H1 (cell line): ENCODE measurements around the gene ACACA. TPM values are rescaled to one million over a fixed set of nuclear protein-coding genes. Genes with fewer than 3 reads are reported as not detected.

Experiments used
- CHD7 ChIP-seq: fragments of 300-600 bp; sonication (generic); IDR thresholded peaks from 2 replicates; pipeline ENCODE4 v1.7.1; 2012; ENCODE audit warnings: low read length, moderate library complexity, mild to moderate bottlenecking, inconsistent platforms; ENCODE audit not compliant: insufficient replicate concordance
- KDM1A ChIP-seq: fragments of 200-600, 300-600 bp; sonication (generic); IDR thresholded peaks from 2 replicates; pipeline ENCODE4 v1.7.1; 2016; ENCODE audit warnings: mild to moderate bottlenecking, low read length, borderline replicate concordance
- NANOG ChIP-seq: IDR thresholded peaks from 2 replicates; pipeline ENCODE4 v1.6.1; 2011; ENCODE audit warnings: low read length, low read depth, mild to moderate bottlenecking, inconsistent platforms; ENCODE audit not compliant: insufficient read depth, poor library complexity, severe bottlenecking
- PHF8 ChIP-seq: fragments of 200-600 bp; sonication (generic); conservative IDR thresholded peaks from 2 replicates; pipeline ENCODE4 v1.7.1; 2012; ENCODE audit warnings: low read depth, mild to moderate bottlenecking, inconsistent platforms, low read length, moderate library complexity
- RNF2 ChIP-seq: fragments of 200-900, 300-1000 bp; sonication (generic); IDR thresholded peaks from 2 replicates; pipeline ENCODE4 v1.7.1; 2016; ENCODE audit warnings: borderline replicate concordance, low read depth, mild to moderate bottlenecking, antibody characterized with exemption, low read length; ENCODE audit not compliant: poor library complexity, severe bottlenecking; ENCODE audit errors: missing control alignments
- RXRA ChIP-seq: IDR thresholded peaks from 2 replicates; pipeline ENCODE4 v1.6.1; 2011; ENCODE audit warnings: low read depth, mild to moderate bottlenecking, low read length, moderate library complexity; ENCODE audit not compliant: insufficient read depth
- TAF1 ChIP-seq: IDR thresholded peaks from 2 replicates; pipeline ENCODE4 v1.6.1; 2011; ENCODE audit warnings: mild to moderate bottlenecking, low read depth, low read length
- polyA plus RNA-seq, 7 experiments: library from polyadenylated mRNA; depleted of rRNA in 3 of 7; stranded (reverse) in 5 of 7; unstranded in 2 of 7; fragments of >200 nt in 5 of 7; fragments of 200-250 nt in 2 of 7; gene quantifications; 1 replicate in 5 of 7; 2 replicates in 1 of 7; 4 replicates in 1 of 7; pipeline versions ENCODE4 v1.2.1 to v1.2.3, GENCODE V29; 2011 to 2013; ENCODE audit warnings: missing spikeins in 2 of 7, mixed read lengths in 2 of 7
- total RNA-seq: library from RNA; stranded (reverse); fragmentation: NEBNext Ultra II Directional; extraction: Animal tissue kit (Norgen Biotek cat#: 25700); gene quantifications from 2 replicates; pipeline ENCODE4 v1.2.1, GENCODE V29; 2021

The ACACA gene
- total and polyA plus RNA-seq, 2 of the 8 experiments (the other 6 are each of a cell fraction or from before 2014, with no cell fraction given): 74.0 to 160 TPM

GRCh38 chr17:37247825-37248224 lies 158.8 kb downstream of the ACACA start (continued):
- TF ChIP-seq CHD7 (no peak), PHF8 (no peak), TAF1 (no peak), RXRA (no peak), RNF2 (no peak), KDM1A (no peak), NANOG (no peak)
